Retina (tissue), 1 donor: Measurements from ENCODE around the gene UBALD1.
"Not testable (repeated sequence)": the region's sequence is repeated elsewhere in the genome, so short reads cannot be mapped to it uniquely, and the experiment has no call there.

Experiments used
- DNase-seq: peaks from one replicate; pipeline ENCODE4 v3.0.0-alpha.2; 2016

Gene UBALD1

DNA sequence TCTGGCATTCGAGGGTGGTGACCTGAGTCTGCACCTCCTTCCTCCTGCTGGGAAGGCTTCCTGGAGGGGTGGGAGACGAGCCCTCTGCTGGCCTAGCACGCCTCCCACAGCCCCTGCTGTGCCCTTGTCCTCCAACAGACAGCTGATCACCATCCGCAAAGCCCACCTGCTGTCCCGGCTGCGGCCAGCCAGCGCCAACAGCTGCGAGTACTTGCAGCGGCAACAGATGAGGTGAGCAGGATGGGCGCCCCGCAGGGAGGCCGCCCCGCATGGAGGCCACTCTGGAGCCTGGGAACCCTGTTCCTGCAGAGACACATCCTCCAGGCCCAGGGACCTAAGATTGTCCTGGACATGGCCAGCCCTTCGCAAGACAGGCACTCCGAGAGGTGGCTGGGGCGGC, 21.6 kb downstream of the UBALD1 start:
- DNase-seq: peak; percentile 64

DNA sequence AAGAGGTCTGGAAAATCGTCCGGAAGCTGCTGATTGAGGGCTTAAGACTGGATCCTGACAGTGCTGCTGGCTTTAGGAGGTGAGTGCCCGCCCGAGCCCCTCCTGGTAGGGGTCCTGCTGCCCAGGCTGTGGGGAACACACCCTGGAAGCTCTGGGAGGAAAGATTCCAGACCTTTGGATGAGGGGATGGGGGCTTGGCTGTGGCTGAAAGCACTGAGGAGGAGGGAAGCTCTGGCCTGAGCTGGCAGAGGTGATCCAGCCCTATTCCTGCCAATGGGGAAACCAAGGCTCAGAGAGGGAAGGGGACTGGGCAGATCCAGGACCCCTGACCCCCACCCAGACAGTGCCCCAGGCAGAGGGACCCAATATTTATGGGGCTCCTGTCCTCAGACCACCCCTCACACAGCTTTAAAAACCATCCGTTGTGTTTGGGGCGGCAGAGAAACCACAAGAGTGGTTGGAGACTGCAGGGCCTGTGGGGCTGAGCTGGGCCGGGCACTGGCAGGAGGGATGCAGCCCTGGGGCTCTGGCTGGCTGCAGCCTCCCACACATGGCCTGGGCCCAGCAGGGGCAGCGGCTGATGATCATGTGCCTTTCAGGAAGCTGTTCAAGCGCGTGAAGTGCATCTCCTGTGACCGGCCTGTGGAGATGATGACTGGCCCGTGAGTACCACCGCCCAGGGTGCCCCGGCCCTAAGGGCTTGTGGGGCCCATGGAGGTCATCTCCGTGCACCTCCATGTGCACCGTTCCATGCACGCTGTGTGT, 22.8 kb downstream of the UBALD1 start:
- DNase-seq: peak; percentile 29

DNA sequence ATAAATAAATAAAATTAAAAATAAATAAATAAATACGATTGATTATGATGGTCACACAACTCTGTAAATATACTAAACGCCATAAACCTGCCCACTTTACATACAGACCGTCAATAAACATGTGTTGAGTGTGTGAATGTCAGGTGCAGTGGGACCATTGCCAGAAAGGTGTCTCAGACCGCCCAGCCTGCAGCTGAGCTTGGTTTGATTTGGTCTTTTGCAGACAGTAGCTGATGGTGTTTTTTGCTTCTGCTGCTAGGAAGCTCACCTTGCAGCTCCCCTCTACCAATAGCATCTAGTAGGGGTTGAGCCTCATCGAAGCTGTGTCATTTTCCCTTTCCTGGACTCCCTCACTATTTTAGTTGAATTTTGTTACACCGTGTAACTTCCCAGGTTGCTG, 23.5 kb downstream of the UBALD1 start:
- DNase-seq: no peak

DNA sequence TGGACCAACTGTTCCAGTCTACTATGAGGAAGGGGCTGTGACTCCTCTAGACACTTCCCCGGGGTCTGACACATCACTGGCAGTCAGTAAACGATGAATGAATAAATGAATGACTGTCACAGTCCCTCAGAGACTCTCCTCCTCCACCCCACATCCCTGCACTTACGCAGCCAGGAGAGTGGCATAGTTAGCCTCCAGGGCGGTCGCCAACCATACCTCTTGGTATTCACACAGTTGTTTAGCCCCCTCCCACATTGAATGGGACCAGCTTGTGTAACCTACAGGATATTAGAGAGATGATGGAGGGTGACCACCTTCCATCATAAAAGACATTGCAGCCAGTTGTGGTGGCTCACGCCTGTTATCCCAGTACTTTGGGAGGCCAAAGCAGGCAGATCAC, 25.7 kb downstream of the UBALD1 start:
- DNase-seq: no peak

DNA sequence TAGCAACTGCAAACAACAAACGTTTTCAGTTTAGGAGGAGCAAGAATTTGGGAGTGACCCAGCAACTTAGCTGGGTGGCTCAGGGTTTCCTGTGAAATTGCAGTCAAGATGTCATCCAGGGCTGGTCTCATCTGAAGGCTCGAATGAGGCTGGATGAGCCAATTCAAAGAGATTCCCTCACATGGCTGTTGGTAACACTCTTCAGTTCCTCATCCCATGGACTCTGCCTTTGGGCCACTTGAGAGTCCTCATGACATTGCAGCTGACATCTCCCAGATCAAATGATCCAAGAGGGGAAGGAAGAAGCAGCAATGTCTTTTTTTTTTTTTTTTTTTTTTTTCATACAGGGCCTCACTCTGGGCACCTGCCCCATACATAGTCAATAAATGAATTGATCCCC, 26.3 kb downstream of the UBALD1 start:
- DNase-seq: no peak

DNA sequence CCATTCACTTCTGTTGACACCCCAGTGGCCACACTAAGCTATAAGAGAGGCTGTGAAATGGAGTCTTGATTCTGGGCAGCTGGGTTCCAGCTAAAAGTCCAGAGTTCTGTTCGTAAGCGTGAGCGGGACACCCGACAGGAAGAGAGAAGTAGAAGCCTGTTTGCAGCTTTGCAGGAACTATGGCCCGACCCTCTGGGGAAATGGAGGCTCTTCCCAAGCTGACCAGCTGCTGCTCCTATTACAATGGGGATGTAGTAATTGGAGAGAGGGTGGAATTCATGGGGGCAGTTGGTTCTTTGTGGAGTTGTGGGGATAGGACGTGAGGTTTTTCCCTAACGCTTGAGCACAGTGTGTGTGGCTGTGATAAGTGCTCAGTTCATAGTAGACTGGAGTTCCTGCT, 28.4 kb downstream of the UBALD1 start:
- DNase-seq: no peak

DNA sequence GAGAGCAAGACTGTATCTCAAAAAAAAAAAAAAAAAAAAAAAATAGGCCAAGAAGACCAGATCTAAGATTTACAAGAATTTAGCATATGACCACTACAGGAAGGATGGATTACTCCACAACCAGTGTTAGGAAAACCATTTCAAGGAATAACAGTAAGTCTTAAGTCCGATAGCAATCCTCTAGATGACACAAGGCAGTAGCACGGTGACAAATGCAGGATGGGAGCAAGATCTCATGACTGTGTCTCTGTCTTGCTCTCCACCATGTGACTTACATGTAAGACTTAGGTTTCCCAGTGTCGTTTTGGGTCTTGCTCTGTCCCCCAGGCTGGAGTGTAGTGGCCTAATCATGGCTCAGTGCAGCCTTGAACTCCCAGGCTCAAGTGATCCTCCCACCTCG, 30.8 kb downstream of the UBALD1 start:
- DNase-seq: no peak

DNA sequence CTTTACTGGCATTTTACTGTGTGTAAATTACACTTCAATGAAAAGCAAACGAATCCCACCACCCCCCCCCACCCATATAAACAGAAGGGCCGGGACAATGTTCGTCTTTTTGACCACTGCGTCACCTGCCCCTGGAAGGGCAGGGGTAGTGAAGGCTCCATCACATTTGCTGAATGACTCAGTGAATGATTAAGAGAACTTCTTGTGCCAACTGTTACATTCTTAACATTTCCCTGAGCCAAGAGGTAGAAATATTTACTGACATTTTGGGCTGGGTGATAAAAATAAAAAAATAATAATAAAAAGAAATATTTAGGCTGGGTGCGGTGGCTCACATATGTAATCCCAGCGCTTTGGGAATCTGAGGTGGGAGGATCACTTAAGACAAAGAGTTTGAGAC, 34.4 kb downstream of the UBALD1 start:
- DNase-seq: no peak

DNA sequence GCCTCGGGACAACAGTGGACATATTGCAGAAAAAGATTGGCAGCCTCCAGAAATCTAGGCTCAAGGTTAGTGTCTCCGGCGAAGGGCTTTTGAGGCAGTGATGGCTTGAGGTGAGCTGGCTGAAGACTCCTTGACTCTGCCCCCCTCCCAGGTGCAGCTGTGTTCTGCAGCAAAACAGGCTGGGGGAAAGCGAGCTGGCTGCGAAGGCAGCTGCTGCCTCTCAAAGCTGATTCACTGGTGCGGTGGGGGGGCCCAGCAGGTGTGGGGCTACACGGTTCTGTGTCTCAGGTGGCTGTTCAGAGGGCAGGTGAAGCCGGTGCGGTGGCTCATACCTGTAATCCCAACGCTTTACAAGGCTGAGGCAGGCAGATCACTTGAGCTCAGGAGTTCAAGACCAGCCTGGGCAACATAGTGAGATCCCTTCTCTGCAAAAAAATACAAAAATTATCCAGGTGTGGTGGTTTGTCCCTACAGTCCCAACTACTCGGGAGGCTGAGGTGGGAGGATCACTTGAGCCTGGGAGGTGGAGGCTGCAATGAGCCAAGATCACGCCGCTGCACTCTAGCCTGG, 35.6 kb downstream of the UBALD1 start:
- DNase-seq: no peak

DNA sequence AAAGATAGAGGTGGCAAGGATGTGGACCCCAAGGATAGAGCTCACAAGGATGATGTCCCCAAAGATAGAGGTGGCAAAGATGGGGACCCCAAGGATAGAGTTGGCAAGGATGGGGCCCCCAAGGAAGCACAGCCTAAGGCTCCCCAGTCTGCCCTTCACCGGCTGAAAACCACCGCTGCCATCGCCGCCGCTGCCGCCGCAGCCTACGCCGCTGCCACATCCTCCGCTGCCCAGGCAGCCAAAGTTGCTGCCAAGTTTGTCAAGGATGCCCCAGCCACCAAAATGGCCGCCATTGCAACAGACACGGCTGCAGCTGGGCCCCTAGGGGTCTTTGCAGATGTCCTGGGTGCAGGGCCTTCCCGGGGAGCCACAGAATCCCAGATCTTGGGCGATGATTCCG, 38.7 kb downstream of the UBALD1 start:
- DNase-seq: no peak

DNA sequence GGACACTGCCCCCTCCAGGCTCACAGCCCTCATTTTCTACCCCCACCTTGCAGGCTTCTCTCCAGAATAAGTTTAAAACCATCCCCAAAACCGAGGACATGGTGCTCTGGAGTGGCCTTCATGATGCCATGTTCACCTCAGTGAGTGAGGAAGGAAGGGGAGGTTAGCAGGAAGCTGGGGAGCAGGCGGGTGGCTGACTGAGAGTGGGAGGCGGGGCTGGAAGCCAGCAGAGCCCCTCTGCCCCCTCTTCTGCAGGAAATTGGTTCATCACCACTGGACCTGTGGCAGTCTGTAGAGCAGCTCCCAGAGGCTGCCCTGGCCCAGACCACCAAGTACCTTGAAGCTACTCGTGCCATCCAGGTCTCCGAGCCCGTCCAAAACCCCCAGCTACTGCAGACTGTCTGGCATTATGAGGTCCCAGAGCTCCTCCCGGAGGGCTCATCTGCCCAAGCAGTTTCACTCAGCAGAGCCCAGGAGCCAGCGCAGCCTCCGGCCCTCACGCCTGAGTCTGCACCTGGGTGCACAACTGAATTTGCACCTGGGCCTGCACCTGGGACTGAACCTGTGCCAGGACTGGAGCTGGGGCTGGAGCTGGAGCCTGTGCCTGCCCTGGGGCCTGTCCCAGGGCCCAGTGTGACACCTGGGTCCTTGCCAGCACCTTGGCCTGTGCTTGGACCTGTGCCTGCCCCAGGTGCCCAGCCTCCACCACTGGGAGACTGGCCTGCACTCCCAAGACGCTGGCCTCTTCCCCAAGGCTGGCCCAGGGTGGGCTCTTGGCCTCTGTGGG, 39.6 kb downstream of the UBALD1 start:
- DNase-seq: no peak

DNA sequence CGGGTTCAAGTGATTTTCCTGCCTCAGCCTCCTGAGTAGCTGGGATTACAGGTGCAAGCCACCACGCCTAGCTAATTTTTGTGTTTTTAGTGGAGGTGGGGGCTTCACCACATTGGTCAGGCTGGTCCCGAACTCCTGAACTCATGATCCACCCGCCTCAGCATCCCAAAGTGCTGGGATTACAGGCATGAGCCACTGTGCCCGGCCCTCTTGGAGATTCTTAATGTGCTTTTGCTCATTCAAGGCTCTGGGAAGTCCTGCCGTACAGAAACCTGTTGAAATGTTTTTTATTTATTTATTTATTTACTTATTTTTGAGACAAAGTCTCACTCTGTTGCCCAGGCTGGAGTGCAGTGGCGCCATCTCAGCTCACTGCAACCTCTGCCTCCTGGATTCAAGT, 40.8 kb downstream of the UBALD1 start:
- not testable (repeated sequence) for DNase-seq

DNA sequence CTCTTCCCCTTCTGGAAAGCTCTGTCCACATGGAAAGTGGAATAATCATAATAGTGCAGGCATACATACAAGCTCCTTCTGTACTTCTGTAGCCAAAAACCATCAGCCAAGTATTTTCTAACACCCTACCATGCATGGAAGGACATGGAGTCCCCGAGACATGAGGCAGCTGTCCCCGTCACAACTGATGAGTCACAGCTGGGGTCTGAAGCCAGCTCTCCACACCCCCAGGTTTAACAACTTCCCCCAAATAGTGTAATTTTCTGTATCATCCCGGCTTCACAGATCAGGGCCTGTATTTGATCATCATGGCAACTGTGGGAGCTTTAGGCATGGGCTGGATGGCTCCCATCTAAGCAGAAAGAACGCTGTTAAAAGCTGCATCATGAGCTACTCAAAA, 42.0 kb downstream of the UBALD1 start:
- DNase-seq: no peak

DNA sequence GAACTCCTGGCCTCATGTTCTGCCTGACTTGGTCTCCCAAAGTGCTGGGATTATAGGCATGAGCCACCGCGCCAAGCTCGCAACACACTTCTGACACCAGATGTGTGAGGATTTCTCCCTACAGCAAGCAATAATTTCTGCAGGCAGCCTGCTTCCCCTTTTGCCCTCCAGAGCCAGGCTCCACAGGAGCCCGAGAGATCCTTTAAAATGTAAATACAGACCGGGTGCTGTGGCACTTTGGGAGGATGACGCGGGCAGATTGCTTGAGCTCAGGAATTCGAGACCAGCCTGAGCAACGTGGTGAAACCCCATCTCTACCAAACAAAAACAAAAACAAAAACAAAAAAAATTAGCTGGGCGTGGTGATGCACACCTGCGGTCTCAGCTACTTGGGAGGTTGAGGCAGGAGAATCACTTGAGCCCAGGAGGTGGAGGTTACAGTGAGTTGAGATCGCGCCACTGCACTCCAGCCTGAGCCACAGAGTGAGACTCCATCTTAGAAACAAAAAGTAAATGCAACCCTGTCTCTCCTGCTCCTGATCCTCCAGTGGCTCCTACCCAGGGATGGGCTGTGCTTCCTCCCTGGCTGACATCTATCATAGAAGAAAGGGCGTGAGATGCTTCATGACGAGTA, 43.9 kb downstream of the UBALD1 start:
- no peak for DNase-seq

DNA sequence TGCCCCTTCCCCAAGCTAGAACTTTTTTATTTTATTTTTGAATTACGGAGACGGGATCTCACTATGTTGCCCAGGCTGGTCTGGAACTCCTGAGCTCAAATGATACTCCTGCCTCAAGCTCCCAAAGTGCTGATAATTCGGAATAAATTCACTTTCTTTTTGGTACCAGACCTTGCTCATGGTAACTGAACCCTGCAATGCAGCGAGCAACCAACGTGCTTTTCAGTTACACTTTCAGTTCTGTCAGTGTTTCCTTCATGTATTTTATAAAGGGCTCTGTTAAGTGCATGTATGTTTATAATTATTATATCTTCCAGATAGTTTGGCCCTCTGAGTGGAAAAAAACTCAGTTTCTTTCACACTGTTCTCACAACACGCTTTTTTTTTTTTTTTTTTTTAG, 44.6 kb downstream of the UBALD1 start:
- no peak for DNase-seq

DNA sequence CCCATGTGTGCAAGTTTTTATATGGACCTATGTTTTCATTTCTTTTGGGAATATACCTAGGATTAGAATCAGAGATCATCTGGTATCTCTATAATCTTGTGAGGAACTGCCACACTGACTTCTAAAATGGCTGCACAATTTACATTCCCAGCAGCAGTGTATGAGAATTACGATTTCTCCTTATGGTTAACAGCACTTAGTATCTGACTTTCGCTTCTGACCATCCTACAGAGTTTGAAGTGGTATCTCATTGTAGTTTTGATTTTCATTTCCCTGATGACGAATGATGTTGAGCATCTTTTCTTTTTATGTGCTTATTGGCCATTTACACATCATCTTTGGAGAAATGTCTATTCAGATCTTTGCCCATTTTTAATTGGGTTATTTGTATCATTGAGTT, 48.5 kb downstream of the UBALD1 start:
- no peak for DNase-seq

DNA sequence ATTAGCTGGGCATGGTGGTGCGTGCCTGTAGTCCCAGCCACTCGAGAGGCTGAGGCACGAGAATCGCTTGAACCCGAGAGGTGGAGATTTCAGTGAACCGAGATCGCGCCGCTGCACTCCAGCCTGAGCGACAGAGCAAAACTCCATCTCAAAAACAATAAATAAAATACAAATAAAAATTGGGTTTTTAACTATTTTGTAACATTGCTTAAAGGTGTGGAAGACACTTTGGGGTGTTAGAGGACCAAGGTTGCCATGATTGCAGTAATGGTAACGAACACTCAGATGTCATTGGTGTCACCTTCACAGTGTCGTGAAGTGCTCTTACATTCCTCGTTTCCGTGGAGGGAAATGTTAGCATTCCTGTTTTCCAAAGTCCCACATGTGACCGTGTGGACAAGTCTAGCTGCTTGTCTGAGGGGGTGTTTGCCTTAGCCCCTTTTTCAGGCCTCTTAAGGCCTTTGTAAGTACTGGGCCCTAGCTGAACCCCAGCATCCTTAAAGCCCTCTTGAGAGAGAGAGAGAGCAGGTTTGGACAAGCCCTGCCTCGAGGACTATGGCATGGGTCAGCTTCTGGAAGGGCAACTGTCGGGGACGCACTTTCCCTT, 49.9 kb downstream of the UBALD1 start:
- DNase-seq: no peak

DNA sequence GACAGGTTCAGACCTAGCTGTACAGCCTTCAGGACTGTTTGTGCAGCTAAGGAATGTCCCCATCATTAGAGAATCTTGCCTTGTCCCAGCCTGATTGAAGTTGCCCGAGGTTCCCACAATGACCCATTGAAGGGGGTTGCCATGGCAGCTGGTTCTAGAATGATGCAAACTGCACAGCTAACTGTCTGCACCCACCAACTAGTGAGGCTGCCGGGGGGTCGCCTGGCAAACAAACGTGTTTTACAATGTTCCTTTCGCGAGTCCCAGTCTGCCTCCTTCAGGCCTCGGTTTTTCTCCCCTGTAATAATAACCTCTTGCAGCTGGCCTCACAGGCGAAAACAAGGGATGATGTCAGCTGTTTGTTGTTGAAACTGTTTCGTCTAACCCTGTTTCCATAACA, 53.1 kb downstream of the UBALD1 start:
- DNase-seq: peak; percentile 62
